ENCODE data around the gene CDPF1.
A peak's percentile ranks its signal among the peaks of the same experiment; 100 is the strongest.
"Not testable (repeated sequence)": the region's sequence is repeated elsewhere in the genome, so short reads cannot be mapped to it uniquely, and the experiment has no call there.

The CDPF1 gene

DNA sequence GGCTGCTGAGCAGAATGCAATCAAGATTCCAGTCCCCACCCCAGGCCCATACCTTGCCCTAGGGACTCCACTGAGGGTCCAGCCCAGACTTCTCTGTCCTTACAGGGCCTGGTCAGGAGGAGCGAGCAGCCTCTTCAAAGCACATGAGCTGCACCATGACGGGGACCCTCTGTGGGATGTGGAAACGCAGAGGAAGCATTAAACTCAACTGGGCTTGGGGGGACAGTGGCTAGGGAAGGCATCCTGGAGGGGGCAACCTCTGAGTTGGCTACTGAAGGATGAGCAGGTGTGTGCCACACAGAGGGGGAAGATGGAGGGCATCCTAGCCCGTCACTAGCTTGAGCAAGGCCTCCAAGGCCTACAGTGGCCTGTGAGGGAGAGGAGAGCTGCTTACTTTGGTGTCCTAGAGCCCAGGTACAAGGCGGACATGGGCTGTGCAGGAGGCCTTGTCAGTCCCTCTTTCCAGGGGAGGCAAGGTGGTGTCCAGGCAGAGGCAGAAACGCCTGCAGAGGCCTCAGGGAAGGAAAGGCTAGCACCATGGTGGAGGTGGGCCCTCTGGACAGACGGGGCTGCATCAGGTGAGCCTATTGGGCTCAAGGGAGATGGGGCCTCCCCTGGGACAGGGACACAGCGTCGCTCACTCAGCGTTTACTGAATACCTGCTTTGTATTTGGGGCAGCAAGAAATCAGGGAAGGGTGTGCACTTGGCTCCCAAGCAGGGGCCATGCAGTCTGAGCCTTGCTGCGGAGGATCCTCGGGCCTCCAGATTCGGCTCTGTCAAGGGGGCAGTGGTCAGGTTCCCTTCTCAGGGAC lies 32.0 kb upstream of the CDPF1 start:
- DNase-seq, result no peak

DNA sequence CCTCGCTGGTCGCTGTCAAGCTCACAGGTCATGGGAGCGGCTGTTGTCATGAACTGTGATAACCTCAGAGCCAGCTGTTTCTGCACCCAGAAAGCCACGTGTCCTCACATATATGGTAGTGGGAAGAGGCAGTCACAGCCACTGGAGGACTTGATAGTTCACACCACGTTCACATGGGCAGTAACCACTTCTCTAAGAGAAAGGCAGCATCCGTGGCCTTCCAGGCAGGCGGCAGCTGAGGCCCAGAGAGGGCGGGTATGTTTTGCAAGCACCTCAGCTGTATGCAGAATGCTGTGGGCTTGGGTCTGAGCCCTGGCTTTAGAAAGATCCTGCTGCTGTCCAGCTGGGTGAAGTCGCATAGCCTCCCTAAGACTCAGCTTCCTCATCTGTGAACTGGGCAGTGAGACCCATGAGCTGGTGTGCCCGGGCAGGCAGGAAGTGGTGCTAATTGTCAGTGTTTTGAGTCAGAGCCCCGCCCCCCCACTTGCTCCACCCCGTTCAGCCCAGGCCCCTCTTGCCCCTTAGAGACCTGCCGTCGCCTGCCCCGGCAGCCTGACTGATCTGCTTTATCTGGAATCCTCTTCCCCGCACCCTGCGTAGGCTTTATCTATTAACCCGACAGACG lies 31.0 kb upstream of the CDPF1 start:
- no peak for DNase-seq

DNA sequence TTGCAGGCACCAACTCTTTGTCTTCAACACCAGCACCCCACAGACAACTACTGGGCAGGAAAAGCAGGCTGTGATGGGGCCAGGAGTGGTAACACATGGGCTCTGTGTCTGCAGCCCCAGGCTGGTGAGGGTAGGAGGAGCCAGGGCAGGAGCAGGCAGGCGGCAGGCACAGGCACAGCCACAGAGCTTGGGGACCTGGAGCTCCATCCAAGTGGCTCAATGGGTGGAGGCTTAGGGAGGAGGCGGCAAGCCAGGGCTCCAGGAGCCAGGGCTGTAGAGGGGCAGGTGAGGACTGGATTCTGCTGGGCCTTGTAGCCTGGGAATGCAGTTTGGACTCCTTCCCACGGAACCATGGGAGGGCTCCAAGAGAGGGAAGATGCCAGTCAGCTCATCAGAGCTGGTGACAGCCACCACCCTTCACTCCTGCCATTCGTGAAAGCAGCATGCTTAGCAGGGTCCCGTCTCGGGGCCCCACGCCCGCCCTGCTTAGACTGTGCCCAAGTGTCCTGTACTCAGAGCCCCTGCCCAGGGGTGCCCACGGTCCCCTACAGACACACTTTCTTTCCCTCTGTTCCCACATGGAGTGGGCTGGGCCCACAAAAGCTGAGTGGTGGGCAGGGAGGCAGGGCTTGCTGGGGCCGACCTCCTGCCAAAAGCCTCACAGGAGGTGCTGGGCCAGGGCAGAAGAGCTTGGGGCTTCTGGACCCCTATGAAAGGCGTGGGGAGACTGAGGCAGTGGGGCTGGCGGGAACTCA lies 30.1 kb upstream of the CDPF1 start:
- no peak for DNase-seq

DNA sequence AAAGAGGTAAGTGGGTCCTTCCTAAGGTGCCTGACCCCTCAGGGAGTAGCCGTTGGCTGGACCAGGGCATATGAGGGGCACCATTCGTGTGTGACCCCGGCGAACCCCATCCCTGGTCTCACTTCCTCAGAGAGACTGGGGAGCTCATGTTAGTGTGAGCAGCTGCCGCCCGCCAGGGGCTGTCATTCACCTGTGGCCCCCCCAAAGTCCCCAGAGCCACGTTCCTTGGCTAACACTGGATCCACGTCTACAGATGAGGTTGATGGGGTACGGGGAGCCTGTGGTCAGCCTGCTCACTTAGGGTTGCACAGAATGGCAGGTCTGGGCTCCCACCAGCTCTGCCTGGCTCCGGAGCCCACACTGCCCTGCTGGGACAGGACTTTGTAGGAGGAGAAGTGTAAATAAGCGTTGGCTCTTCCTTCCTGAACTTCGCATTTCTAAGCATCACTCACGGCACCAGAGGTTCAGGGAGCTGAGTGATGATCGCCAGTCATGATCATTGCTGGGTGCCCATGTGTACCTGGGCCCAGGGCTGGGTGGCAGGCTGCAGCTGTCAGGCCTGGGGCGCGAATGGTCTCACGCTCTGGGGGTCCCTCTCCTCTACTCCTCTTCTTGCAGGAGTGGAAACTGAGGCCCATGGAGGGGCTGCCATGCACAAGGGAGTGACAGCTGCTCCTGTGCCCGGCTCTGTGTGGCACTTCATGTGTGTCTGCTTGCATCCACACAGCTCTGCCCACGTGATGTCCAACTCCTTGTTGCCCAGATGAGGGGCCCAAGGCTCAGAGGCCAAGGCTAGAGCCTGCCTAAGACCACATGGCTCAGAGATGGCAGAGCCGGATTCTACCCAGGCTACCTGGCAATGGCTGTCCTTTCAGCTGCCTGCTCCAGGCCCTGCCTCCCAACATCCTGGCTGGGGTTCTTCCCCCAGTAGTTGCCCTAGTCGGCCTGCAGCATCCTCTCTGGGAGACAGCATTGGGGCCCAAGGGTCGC lies 28.9 kb upstream of the CDPF1 start:
- DNase-seq, result no peak

DNA sequence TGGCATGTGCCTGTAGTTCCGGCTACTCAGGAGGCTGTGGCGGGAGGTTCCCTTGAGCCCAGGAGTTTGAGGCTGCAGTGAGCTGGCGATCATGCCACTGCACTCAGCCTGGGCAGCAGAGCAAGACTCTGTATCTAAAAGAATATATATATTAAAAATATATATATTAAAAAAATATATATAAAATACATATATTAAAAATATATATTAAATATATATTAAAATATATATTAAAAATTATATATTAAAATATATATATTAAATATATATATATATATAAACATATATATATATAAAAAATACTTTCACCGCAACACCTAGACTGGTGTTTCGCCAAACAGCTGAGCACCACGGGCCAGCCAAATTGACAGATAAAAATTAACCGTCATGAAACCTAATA lies 26.5 kb upstream of the CDPF1 start:
- no peak for DNase-seq

DNA sequence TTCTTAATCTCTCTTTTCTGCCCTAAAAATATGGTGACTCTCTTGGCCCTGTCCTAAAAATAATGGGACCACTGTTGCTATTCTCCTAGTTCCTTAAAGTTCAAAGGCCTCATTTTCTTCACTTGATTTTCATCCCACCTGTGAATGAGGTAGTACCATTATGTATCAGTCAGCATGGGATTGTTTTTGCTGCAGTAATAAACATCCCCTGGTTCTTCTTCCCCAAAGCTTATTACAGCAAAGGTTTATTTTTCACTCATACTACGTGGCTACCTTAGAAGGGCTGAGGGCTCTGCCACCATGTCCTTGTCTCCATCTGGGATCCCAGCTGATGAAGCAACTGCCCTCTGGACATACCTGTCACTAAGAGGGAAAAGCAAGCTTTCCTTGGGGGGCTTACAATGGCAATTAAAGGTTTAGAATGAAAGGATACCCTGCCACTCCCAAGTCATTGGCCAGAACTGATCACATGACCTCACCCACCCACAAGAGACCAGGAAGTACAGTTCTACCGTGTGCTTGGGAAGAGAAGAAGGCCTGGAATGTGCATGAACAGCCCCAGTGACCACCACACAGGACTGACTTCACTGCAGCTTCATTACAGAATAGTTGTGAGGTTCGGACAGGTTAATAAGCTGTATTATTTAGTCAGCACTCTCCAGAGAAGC lies 25.5 kb upstream of the CDPF1 start:
- DNase-seq, result no peak

DNA sequence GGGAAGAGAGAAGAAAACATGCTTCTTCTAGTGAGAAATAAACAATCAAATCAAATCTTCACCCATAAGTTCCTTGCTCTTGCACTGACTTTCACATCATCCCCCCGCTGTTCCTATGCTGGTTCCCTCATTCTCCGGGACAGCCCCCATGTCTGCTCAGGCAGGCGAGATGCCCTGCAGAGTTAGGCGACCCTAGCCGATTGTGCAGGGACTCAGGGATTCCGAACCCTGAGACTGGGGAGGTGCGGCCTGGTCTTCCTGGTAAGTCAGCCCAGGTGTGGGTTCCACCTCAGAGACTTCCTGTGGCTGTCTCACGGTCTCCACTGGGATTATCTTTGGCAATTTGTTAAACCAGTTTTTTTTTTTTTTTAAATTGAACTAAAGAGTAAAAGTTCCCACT lies 24.3 kb upstream of the CDPF1 start:
- DNase-seq, result no peak

DNA sequence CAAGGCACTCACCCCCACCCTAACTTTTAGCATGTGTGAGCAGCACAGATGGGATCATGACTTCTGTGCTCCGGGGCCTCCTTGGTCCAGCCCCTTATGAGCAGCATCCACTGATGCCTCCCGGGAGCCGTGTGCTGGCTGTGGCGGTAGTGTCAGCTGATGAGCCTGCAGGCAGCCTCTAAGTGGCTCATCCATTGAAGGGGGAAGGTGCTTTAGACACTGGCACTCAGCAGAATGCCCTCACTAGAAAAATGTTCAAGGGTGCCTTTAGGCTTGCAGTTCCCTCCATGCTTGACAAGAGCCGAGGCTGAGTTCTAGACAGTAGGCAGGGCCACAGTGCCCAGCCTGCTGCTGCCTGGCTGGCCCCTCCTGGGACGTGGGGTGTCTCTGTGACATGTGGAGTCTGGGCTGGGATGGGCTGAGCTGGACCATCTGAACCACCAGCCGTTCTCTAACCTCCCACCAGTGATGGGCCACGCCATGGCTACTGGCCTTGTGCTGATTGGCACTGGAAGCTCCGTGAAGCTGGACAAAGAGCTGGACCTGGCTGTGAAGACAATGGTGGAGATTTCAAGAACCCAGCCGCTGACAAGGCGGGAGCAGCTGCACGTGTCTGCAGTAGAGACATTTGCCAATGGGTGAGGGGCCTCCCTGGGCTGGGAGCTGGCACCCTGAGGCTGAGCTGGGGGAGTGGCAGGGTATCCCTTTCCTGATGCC lies 23.5 kb upstream of the CDPF1 start:
- no peak for DNase-seq

DNA sequence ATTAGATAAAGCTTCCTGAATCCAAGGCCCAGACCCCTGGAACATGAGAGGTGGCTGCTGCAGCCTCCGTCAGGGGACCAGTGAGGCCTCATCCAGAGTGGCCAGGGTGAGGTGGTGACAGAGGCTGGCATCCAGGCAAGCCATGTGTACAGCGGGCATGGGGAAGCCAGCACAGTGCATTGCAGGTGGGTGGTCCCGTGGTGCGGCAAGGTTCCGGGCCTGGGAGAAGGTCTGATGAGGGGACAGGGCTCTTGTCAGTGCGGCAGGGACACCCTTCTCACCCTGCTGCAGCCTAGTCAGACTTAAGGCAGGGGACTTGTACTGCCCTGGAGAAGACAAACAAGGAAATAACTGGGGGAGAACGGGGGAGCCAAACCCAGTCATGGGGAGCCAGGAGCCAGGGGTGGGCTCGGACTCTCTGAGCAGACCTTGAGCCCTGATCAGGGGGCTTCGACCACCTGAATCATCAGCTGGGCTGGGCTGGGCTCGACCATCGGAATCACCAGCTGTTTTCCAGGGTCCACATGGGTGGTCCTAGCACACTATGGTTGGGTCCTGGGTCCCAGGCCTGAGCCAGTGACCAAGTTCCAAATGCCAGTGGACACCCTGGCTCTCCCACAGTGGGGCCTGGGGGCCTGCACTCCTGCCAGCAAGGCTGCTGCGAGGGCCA lies 22.8 kb upstream of the CDPF1 start:
- DNase-seq, result no peak

DNA sequence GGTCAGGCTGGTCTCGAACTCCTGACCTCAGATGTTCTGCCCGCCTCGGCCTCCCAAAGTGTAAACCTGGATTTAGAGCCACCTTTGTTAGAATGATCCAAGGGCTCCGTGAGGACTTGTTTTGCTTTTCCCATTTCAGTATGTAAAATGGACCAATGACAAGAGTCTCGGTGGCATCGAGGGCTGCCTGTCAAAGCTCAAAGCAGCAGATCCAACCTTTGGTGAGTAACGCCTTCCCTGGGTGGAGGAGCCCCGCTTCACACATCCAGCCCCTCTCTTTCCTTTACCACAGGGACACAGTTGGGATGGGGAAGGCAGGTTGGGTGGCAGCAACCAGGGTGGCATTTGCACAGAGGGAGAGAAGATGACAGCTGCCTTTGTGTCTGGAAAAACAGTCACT lies 22.1 kb upstream of the CDPF1 start:
- DNase-seq, result no peak

DNA sequence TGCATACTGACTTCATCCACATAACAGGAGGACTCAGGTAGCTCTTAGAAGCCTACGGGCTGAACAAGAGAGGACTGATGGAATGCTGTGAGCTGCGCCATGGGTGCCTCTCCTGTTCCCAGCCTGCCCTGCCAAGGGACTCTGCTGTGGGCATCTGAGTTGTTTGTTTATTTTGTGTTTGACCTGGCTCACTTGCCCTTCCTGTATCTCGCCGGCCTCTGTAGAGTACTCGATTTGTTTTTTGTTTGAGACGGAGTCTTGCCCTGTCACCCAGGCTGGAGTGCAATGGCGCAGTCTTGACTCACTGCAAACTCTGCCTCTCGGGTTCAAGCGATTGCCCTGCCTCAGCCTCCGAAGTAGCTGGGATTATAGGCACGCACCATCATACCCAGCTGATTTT lies 19.5 kb upstream of the CDPF1 start:
- no peak for DNase-seq

DNA sequence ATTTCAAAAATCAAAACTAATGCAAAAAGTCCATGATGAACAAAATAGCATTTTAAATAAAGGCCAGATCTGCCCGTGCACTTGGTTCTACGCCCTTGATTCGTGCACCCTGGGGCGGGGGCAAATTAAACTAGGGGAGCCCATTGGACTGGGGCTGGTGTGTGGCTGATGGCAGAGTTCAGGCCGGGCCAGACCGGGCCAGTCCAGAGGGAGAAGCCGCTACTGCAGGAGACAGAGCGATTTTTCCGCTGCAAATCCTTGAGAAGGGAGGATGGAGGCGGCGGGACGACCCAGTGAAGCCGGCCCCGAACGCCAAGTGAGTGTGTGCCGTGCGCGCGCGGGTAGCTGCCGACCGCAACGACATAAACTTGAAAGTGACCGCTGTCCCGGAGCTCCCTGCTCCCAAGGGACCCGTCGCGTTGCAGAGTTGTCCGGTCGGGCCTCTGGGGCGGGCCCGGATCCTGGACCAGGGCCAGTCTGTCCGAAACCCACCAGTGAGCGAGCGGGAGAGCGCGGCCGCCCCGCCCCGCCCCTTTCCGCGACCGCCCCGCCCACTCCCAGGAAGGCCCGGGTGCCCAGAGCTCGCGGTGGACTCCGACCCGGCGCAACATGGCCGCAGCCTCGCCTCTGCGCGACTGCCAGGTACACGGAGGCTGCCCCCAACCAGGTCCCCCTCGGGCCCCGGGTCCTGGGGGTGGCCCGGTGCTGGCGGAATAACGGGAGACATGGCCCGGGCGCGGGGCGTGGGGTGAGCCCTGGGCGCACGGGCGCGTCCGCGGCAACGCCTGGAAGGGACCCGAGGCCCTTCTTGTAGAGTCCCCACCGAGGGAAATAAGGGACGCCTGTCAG lies 17.6 kb upstream of the CDPF1 start, which contains the start of gene TTC38:
TSS of gene TTC38 (plus strand) at position 578 of the 849 bp plus-strand sequence. CDS start at position 610, 32 bp downstream.
- peak; percentile 87 for DNase-seq

DNA sequence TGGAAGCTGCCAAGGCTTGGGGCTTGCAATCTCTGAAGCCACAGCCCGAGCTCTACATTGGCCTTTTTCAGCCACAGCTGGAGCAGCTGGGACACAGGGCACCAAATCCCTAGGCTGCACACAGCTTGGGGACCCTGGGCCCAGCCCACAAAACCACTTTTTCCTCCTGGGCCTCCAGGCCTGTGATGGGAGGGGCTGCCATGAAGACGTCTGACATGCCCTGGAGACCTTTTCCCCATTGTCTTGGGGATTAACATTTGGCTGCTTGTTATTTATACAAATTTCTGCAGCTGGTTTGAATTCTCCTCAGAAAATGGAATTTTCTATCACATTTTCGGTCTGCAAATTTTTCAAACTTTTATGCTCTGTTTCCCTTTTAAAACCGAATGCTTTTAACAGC lies 15.5 kb upstream of the CDPF1 start:
- not testable (repeated sequence) for DNase-seq

DNA sequence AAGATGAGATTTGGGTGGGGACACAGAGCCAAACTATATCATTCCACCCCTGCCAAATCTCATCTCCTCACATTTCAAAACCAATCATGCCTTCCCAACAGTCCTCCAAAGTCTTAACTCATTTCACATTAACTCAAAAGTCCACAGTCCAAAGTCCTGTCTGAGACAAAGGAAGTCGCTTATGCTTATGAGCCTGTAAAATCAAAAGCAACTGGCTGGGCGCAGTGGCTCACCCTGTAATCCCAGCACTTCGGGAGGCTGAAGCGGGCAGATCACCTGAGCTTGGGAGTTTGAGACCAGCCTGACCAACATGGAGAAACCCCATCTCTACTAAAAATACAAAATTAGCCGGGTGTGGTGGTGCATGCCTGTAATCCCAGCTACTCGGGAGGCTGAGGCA lies 14.4 kb upstream of the CDPF1 start:
- DNase-seq, result not testable (repeated sequence)

DNA sequence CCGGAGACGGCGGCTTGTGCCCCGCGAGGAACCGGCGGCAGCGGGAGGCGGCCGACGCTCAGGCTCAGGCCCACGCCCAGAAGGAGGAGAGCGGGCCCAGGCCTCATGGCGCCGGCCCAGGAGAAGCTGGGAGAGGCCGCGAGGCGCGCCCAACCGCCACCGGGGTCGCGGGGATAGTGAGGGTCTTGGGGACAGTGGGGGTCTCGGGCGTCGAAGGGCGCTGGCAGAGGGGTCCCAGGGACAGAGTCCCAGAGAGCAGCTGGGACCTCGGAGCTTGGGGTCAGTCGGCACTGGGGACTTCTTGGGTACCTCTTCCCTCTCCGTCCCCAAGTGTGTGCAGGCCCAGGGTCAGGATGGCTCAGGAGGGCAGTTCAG lies 13.1 kb upstream of the CDPF1 start, which contains the start of gene PKDREJ:
TSS of gene PKDREJ (minus strand) at position 128 of the 375 bp plus-strand sequence. CDS start at position 107, 21 bp downstream.
- DNase-seq, result no peak

DNA sequence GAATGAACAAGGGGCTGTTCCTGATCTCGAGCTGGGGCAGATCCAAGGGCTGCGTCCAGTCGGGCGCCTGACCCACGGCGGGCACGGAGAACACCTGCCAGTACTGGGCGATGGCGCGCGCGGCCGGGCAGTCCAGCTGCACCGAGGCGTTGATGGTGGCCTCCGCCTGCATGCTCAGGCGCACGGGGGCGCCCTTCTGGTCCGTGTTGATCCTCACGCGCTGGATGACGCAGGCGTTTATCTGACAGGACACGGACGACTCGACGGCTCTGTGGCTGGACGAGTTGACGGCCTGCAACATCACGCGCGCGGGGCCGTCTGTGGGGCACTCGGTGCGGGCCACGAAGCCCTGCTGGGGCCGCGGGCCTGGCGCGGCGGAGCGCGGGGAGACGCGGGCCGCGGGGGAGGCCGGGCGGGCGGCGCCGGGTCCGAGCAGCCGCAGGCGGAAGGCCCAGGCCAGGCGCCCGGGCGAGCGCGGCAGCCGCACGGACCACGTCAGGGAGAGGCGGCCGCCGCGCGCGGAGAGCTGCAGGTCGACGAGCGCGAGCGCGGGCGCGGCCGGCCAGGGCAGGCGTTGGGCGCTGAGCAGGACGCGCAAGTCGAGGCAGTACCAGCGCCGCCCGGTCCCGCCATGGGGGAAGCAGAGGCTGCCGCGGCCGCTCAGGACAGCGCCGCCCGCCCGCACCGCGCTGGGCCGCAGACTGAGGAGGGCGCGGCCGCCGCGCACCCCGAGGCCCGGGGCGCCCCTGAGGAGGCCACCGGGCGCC lies 12.5 kb upstream of the CDPF1 start:
- no peak for DNase-seq

DNA sequence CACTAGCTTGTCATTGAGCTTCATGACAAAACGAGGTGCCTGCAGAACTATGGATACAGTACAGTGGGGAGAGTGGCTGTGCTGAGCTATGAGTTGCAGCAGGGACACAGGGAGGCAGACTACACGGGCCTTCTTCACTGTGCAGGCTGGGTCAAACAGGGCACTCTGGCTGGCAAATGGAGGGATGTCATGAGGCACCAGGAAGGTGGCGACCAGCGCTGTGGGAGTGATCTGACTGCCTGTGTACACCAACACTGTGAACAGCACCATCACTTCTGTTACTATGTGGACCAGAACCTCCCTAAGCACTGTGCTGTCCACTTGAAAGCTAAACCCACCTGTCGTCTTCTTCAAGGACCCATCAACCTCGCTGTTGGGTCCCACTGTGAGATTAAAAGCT lies 9.9 kb upstream of the CDPF1 start:
- no peak for DNase-seq

DNA sequence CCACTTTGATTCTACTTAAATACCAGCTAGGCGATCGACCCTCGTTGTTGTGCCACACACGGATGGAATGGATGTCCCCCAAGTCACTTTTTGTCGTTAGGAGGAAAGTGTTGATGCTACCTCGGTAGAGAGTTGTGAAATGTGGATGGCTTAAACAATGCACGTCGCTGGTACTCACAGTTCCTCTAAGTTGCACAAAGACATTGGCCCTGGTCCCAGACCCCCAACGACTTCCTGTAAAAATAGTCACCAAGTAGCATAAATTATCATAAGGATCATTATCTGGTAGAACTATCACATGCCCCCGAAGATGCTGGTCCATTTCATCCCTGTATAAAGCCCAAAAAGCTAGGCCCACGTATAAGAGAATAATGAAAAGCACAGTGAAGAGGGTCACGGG lies 9.3 kb upstream of the CDPF1 start:
- no peak for DNase-seq
